Liver (tissue), 3 donors: ENCODE data around the gene ARFGAP3.
"Not testable (repeated sequence)": the region's sequence is repeated elsewhere in the genome, so short reads cannot be mapped to it uniquely, and the experiment has no call there.

Source experiments
- EGR1 ChIP-seq, 2 donors: IDR thresholded peaks; 2 replicates each; pipeline ENCODE4 v1.6.1; 2016 to 2018; ENCODE audit warnings: antibody characterized with exemption in 2 of 2, low read depth in 2 of 2
- FOXA1 ChIP-seq: IDR thresholded peaks from 2 replicates; pipeline ENCODE4 v1.6.1; 2016; ENCODE audit warnings: antibody characterized with exemption
- GABPA ChIP-seq, 2 donors: IDR thresholded peaks in 1 of 2; conservative IDR thresholded peaks in 1 of 2; 2 replicates each; pipeline ENCODE4 v1.6.1; 2016; ENCODE audit warnings: antibody characterized with exemption in 2 of 2, mild to moderate bottlenecking in 1 of 2, moderate library complexity in 1 of 2
- HNF4A ChIP-seq, 2 donors: conservative IDR thresholded peaks; 2 replicates each; pipeline ENCODE4 v1.6.1; 2016; ENCODE audit warnings: antibody characterized with exemption in 2 of 2, mild to moderate bottlenecking in 2 of 2
- JUND ChIP-seq, 2 donors: IDR thresholded peaks; 2 replicates each; pipeline ENCODE4 v1.6.1; 2016; ENCODE audit warnings: antibody characterized with exemption in 2 of 2
- RAD21 ChIP-seq, 2 donors: IDR thresholded peaks; 2 replicates each; pipeline ENCODE4 v1.6.1; 2016; ENCODE audit warnings: antibody characterized with exemption in 2 of 2, mild to moderate bottlenecking in 2 of 2
- RXRA ChIP-seq, 2 donors: IDR thresholded peaks; 2 replicates each; pipeline ENCODE4 v1.6.1; 2017 to 2018; ENCODE audit warnings: antibody characterized with exemption in 2 of 2, mild to moderate bottlenecking in 1 of 2
- SP1 ChIP-seq: IDR thresholded peaks from 2 replicates; pipeline ENCODE4 v1.6.1; 2018; ENCODE audit warnings: antibody characterized with exemption, mild to moderate bottlenecking
- TAF1 ChIP-seq: conservative IDR thresholded peaks from 2 replicates; pipeline ENCODE4 v1.6.1; 2016; ENCODE audit warnings: antibody characterized with exemption, mild to moderate bottlenecking
- YY1 ChIP-seq: IDR thresholded peaks from 2 replicates; pipeline ENCODE4 v1.6.1; 2016; ENCODE audit warnings: antibody characterized with exemption, mild to moderate bottlenecking
- TF ChIP-seq, protein P1 (sequence below): fragments of 150-350 bp; IDR thresholded peaks from 2 replicates; pipeline ENCODE4 v1.5.1; 2017; ENCODE audit warnings: improper control_type of control experiment, low read depth, low read length; ENCODE audit not compliant: missing input control
- TF ChIP-seq, protein P2 (sequence below): IDR thresholded peaks from 2 replicates; pipeline ENCODE4 v1.6.1; 2016; ENCODE audit warnings: antibody characterized with exemption, mild to moderate bottlenecking
- TF ChIP-seq, protein P3 (sequence below): IDR thresholded peaks from 2 replicates; pipeline ENCODE4 v1.6.1; 2016; ENCODE audit warnings: antibody characterized with exemption
- TF ChIP-seq, protein P4 (sequence below): IDR thresholded peaks from 2 replicates; pipeline ENCODE4 v1.6.1; 2016; ENCODE audit warnings: antibody characterized with exemption
- donor health status: healthy.
- donor health status: healthy.

DNA sequence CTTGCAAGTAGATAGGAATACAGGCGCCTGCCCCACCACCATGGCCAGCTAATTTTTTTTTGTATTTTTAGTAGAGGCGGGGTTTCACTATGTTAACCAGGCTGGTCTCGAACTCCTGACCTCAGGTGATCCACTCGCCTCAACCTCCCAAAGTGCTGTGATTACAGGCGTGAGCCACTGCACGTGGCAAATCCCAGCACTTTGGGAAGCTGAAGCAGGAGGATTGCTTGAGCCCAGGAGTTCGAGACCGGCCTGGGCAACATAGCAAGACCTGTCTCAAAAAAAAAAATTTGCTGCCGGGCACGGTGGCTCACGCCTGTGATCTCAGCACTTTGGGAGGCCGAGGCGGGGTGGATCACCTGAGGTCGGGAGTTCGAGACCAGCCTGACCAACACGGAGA is 102.0 kb downstream of the ARFGAP3 start:
- TF ChIP-seq HNF4A (conservative IDR thresholded peaks at IDR 0.05); RXRA (IDR thresholded peaks at IDR 0.05); SP1; TAF1; RAD21 (IDR thresholded peaks at IDR 0.05); EGR1 (IDR thresholded peaks at IDR 0.05; ENCODE audit: low read depth in 2 of 2); YY1; GABPA (IDR thresholded peaks at IDR 0.05 in 1 of 2, conservative IDR thresholded peaks at IDR 0.05 in 1 of 2); JUND (IDR thresholded peaks at IDR 0.05); FOXA1: not testable (repeated sequence)
- TF ChIP-seq, protein P1, sequence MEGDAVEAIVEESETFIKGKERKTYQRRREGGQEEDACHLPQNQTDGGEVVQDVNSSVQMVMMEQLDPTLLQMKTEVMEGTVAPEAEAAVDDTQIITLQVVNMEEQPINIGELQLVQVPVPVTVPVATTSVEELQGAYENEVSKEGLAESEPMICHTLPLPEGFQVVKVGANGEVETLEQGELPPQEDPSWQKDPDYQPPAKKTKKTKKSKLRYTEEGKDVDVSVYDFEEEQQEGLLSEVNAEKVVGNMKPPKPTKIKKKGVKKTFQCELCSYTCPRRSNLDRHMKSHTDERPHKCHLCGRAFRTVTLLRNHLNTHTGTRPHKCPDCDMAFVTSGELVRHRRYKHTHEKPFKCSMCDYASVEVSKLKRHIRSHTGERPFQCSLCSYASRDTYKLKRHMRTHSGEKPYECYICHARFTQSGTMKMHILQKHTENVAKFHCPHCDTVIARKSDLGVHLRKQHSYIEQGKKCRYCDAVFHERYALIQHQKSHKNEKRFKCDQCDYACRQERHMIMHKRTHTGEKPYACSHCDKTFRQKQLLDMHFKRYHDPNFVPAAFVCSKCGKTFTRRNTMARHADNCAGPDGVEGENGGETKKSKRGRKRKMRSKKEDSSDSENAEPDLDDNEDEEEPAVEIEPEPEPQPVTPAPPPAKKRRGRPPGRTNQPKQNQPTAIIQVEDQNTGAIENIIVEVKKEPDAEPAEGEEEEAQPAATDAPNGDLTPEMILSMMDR, result not testable (repeated sequence)
- TF ChIP-seq, protein P2, sequence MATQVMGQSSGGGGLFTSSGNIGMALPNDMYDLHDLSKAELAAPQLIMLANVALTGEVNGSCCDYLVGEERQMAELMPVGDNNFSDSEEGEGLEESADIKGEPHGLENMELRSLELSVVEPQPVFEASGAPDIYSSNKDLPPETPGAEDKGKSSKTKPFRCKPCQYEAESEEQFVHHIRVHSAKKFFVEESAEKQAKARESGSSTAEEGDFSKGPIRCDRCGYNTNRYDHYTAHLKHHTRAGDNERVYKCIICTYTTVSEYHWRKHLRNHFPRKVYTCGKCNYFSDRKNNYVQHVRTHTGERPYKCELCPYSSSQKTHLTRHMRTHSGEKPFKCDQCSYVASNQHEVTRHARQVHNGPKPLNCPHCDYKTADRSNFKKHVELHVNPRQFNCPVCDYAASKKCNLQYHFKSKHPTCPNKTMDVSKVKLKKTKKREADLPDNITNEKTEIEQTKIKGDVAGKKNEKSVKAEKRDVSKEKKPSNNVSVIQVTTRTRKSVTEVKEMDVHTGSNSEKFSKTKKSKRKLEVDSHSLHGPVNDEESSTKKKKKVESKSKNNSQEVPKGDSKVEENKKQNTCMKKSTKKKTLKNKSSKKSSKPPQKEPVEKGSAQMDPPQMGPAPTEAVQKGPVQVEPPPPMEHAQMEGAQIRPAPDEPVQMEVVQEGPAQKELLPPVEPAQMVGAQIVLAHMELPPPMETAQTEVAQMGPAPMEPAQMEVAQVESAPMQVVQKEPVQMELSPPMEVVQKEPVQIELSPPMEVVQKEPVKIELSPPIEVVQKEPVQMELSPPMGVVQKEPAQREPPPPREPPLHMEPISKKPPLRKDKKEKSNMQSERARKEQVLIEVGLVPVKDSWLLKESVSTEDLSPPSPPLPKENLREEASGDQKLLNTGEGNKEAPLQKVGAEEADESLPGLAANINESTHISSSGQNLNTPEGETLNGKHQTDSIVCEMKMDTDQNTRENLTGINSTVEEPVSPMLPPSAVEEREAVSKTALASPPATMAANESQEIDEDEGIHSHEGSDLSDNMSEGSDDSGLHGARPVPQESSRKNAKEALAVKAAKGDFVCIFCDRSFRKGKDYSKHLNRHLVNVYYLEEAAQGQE, result not testable (repeated sequence)
- TF ChIP-seq, protein P3, sequence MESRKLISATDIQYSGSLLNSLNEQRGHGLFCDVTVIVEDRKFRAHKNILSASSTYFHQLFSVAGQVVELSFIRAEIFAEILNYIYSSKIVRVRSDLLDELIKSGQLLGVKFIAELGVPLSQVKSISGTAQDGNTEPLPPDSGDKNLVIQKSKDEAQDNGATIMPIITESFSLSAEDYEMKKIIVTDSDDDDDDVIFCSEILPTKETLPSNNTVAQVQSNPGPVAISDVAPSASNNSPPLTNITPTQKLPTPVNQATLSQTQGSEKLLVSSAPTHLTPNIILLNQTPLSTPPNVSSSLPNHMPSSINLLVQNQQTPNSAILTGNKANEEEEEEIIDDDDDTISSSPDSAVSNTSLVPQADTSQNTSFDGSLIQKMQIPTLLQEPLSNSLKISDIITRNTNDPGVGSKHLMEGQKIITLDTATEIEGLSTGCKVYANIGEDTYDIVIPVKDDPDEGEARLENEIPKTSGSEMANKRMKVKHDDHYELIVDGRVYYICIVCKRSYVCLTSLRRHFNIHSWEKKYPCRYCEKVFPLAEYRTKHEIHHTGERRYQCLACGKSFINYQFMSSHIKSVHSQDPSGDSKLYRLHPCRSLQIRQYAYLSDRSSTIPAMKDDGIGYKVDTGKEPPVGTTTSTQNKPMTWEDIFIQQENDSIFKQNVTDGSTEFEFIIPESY, result not testable (repeated sequence)
- TF ChIP-seq, protein P4, sequence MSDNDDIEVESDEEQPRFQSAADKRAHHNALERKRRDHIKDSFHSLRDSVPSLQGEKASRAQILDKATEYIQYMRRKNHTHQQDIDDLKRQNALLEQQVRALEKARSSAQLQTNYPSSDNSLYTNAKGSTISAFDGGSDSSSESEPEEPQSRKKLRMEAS, result not testable (repeated sequence)
